HTERT RPE-1 (cell line): Measurements from ENCODE around the gene SBSN.

Source experiments
- in situ Hi-C: fragments of 300-500 bp; cut with MboI; formaldehyde crosslinking; loops from 4 replicates; pipeline ENCODE4 v1.14.3; 2020; ENCODE audit warnings: low sequenced_read_pairs

The SBSN gene, protein sequence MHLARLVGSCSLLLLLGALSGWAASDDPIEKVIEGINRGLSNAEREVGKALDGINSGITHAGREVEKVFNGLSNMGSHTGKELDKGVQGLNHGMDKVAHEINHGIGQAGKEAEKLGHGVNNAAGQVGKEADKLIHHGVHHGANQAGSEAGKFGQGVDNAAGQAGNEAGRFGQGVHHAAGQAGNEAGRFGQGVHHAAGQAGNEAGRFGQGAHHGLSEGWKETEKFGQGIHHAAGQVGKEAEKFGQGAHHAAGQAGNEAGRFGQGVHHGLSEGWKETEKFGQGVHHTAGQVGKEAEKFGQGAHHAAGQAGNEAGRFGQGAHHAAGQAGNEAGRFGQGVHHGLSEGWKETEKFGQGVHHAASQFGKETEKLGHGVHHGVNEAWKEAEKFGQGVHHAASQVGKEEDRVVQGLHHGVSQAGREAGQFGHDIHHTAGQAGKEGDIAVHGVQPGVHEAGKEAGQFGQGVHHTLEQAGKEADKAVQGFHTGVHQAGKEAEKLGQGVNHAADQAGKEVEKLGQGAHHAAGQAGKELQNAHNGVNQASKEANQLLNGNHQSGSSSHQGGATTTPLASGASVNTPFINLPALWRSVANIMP

DNA sequence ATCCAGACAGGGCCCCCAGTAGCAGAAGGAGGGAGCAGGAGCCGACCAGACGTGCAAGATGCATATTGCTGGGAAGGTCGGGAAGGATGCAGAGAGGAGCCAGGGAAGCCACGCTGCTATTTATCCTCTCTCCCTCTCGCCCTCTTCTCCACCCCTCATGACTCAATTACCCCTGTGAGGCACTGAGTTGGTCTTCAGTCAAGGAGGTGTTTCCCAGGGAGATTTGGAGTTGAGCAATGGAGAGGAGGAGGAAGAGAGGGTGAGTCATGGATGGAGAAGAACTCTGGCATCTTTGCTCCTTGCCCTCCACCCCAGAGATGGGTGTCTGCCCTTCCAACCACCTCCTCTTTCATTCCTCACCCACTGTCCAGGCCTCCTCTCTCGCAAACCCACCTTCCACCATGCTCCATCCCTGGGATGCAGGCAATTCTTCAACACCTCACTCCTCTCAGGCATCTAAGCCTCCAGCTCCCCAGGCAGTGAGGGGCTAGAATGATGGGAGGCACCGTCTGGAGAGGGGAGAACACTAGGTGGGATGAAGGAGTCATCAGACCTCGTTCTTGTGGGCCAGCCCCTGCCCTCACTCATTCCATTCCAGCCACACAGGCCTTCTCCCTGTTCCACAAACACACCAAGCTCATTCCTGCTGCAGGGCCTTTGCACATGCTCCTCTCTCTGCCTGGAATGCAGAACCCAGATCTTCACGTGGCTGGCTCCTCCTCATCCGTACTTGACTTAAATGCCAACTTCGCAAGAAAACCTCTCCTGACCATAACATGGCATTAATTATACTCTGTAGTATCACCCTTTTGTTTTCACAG lies at the start of gene SBSN:
SBSN (minus strand) TSS at position 94 of the 821 bp plus-strand sequence; CDS start at position 64, 30 bp downstream.
- in situ Hi-C loops = no loop called here

GRCh38 chr19:35571406-35571965 lies 43.4 kb upstream of the SBSN start:
- in situ Hi-C loops = no loop called here

DNA sequence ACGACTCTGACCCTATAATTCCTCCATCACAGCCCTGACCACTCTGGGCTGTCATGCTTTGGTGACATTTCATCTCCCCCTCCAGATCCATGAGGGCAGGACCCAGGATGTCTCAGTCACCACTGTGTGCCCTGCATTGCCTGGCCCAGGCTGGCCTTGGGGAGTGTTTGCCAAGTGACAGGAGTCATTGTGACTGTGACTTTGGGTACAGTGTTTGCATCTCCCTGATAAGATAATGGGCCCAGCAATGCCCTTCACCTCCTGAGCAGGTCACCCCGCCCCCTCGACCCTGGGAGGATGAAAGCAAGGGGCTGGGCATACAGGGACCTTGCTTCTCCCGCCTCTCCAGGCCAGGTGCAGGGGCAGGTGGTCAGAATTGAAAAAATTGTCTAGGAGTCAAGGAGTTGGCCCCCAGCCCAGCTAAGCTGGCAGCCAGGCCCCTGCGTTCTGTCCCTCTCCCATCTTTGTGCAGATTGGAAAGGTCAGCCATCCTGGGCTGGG lies 41.2 kb upstream of the SBSN start:
- in situ Hi-C loops = no loop called here

DNA sequence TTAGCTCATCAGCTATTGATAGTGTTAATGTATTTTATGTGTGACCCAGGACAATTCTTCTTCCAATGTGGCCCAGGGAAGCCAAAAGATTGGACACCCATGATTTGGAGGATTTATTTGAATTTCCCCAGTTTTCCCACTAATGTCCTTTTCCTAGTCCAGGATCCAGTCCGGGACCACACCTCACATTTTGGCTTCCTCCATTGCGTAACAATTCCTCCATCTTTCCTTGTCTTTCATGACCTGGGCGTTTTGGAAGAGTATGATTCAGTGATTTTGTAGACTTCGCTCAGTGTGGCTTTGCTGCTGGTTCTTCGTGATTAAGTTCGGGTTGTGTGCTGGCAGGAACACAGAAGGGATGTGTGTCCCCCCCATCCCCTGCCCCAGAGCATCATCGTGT lies 38.6 kb upstream of the SBSN start:
- in situ Hi-C loops = no loop called here

- in situ Hi-C loops = no loop called here
Measured at GRCh38 chr19:35565016-35565856, 37.1 kb upstream of the SBSN start.

- in situ Hi-C loops = no loop called here
Measured at GRCh38 chr19:35563207-35563829, 35.2 kb upstream of the SBSN start, which contains the start of gene ATP4A. ATP4A (minus strand) TSS chr19:35563658; CDS start chr19:35563629, 29 bp downstream.

DNA sequence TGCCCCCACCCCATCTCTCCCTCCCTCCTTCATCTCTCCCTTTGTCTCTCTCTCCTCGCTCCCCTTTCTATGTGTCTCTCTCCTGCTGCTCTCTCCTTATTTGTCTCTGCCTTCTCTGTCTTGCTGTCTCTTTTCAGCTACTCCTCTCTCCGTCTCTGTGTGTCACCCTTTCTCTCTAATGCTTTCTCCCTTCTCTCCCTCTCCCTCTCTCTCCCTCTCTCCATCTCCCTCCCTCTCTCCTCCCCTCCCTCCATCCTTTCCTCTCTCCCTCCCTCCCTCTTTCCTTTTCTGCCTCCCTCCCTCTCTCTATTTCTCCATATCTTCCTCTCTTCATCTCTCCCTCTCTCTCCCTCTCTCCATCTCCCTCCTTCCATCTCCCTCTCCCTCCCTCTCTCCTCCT lies 34.7 kb upstream of the SBSN start:
- in situ Hi-C loops = no loop called here

- in situ Hi-C loops = no loop called here
Measured at GRCh38 chr19:35562336-35562735, 34.2 kb upstream of the SBSN start.

- in situ Hi-C loops = no loop called here
Measured at GRCh38 chr19:35561436-35561835, 33.3 kb upstream of the SBSN start.

DNA sequence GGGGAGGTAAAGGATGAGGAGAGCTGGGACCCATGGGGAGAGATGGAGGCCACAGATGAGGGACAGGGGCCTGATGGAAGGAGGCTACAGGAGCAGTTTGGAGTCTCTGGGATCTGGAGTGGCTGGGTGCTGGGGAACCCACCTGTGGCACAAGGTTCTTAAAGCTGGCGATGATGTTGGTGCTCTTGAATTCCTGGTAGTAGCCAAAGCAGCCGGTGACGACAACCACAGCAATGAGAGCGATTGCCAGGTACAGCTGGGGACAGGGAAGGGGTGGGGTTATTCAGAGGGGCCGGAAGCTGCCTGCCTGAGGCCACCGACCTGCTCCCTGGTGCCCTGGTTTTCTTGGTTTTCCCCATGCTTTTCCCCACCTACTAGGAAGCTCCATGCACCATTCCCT lies 32.6 kb upstream of the SBSN start:
- in situ Hi-C loops = no loop called here

GRCh38 chr19:35560271-35560670 lies 32.2 kb upstream of the SBSN start:
- in situ Hi-C loops = no loop called here

GRCh38 chr19:35559781-35560180 lies 31.7 kb upstream of the SBSN start:
- in situ Hi-C loops = no loop called here

DNA sequence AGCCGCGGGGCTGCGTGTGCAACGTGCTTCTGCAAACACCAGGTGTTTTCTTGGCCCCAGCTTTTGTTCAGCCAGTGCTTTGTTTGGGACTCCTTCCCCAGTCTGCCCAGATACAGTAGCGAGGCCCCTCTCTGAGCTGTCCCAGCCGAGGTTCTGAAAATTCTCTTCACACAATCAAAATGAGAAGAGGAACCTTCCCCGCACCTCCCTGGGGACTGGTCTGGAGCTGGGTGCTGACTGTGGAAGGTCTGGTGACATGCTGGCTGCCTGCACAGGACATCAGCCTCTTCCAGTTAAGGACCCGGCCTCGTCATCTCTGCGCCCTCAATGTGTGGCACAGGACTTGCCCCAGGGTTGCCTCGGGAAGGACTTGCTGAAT lies 31.2 kb upstream of the SBSN start:
- in situ Hi-C loops = no loop called here

DNA sequence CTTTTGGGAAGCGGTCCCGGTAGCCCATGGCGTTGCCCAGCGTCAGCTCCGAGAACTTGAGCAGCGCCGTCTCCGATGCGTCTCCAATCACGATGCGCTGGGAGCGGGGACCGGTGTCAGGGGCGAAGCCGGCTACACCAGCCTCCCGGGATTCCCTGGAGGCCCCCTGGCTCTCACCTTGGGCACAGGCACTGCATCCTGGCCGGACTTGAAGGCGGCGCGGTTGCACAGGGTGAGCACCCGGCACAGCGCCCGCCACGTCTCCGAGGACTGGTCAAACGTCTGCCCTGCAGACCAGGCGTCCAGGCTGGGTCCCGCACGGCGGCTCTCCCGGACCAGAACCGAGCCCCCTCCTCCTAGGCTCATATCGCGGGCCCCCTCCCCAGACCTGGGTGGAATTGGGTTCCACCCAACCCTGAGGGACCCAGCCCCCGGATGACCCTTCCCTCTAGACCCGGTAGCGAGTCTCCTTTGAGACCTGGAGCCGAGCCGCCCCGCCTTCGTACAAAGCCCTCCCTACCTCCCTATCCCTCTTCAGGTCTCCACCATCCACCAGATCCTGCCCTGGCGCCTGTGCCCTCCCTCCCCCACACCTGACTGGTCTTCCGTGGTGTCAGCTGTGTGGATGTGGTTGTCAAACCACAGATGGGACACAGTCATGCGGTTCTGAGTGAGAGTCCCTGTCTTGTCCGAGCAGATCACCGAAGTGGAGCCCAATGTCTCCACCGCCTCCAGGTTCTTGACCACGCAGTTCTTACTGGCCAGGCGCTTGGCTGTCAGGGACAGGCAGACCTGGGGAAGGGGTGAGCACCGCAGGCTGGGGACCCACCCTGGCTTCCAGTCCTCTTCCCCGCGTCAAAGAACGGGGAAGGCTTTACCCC lies 30.5 kb upstream of the SBSN start:
- in situ Hi-C loops = no loop called here

GRCh38 chr19:35557539-35558399 lies 29.7 kb upstream of the SBSN start:
- in situ Hi-C loops = no loop called here

GRCh38 chr19:35556846-35557538 lies 28.9 kb upstream of the SBSN start:
- in situ Hi-C loops = no loop called here

DNA sequence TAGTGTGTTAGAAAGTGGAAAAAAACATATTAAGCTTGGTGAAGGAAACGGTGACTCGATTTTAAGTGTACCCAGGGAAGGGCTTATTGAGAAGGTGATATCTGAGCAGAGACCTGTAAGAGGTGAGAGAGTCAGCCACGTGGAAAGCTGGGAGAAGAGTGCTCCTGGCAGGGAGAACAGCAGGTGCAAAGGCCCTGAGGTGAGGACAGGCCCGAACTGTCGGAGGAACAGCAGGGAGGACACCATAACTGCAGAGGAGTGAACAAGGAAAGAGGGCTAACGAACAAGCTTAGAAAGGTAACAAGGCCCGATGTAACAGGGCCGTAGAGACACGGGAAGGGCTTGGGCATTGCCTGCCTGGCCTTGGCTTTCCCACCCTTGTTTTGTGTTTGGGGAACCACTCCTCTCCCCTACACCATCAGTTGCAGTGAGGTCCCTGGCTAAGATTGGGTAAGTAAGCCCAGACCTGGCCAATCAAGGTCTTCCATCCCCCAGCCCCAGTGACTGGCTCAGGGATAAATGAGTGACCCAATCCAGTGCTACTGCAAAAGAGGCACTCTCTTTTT lies 28.0 kb upstream of the SBSN start:
- in situ Hi-C loops = no loop called here
